NOMO-1 (cell line): Measurements from ENCODE around the gene WFS1.

ENCODE experiments used
- DNase-seq, 2 experiments: peaks; one replicate each; lab custom pipeline; 2025; ENCODE audit not compliant: unreplicated experiment in 2 of 2; lab: John Stamatoyannopoulos, UW

WFS1 gene

DNA sequence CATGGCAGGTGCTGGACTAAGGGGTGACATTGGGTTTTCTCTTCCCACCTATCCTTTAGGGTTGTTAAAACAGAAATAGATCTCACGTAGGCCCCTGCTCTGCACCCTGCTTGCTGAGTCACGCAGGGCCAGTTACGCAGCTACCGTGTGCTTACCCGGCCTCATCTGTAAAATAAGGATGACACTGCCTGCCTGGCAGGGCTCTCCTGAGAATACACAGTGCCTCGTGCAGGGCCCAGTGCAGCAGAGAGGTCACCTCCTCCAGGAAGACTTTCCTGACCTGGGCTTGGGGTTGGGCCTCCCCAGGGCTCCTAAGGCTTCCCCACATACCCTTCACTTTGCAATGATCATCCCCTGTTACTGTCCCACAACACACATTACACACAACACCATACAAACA lies 35.7 kb upstream of the WFS1 start:
- no peak for DNase-seq

- no peak for DNase-seq
Measured at GRCh38 chr4:6235012-6235411, 34.6 kb upstream of the WFS1 start.

DNA sequence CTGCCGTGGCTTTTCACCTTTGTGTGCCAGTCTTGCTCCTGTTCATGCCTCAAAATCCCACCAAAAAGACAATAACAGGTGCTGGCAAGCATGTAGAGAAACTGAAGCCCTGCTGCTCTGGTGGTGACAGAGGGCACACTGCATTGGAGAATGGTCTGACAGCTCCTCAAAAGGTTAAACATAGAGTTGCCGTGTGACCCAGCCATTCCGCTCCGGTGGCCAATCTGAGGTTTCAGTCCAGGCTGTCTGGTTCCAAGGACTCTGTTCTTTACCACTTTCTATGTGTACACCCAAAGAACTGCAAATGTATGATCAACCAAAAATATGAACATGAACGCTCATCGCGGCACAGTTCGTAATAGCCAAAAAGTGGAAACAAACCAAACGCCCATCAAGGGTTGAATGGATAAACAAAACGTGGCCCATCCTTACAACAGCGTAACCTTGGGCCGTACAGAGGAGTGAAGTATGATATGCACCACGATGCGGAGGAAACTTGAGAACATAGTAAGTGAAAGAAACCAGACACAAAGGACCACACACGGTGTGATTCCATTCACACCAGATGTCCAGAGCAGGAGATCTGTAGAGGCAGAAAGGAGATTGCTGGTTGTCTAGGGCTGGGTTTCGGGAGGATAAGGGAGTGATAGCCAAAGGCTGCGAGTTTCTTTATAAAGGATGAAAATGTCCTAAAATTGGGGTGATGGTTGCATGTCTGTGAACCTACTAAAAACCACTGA lies 33.6 kb upstream of the WFS1 start:
- DNase-seq, result no peak

DNA sequence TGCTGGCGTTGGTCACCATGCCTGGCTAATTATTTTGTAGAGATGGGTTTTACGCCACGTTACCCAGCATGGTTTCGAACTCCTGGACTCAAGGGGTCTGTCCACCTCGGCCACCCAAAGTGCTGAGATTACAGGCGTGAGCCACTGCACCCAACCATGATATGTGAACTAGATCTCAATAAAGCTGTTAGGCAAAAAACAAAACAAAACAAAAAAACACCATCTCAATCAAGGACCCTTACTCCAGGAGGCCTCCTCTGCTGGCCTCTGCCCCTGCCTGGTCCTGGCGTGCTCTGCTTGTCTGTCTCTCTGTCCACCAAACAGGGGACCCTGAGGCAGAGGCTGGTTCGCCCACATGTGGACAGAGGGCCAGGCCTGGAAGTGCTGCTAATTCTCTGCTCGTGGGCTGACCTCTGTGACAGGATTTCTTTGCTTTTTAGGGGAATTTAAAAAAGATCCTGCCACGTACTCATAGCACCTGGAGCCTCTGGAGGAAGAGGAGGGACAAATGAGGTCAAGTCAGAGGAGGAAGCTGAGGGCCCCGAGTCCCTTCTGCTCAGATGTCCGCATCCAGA lies 32.7 kb upstream of the WFS1 start:
- no peak for DNase-seq

DNA sequence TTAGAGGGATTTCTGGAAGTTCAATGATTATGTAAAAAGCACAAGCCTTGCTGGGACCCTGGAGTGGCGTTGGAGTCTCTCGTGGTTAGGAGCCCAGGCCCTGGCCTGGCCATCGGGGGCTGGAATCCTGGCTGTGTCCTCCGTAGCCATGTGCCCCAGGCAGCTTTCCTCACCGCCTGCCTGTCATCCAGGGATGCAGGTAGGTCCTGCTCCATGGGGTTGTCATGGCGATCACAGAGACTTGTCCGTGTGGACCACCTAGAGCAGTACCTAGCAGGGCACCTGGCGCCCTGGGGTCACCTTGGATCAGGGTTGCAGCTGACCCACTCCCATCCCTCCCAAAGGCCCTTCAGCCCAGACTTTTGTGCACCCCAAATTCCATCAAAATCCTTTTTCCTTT lies 30.2 kb upstream of the WFS1 start:
- no peak for DNase-seq

GRCh38 chr4:6239968-6240367 lies 29.7 kb upstream of the WFS1 start:
- DNase-seq, result no peak

- no peak for DNase-seq
Measured at GRCh38 chr4:6241062-6241845, 28.4 kb upstream of the WFS1 start.

DNA sequence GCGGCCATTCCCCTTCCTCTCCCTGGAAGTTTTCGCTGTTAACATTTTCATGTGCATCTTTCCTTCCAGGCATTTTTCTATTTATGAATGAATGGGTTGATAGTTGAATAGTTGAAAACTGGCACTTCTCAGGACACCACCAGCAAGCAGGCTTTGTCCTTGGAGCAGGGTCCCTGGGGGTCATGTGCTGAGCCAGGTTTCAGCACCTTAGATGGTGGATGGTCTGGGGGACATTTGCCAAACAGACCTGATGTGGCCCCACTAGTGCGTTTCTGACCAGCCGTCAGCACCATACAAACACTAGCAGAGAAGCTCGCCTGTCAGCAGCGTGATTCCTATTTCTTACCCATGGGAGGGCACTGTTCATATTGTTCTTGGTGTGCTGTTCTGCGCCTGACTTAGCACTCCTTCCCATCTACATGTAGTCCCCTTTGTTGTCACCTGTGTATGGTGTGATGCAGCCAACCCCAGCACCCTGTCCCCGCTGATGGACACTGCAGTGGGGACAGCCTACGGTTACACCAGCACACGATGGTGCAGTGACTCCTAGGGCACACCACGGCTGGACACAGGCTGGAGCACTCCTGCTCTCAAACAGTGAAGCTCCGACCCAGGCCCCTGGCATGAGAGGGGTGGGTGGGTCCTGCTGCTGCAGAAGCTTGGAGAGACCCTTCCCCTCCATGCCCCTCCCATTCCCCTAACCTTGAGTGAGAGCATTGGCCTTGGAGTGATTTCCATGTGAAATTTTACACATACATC lies 27.2 kb upstream of the WFS1 start:
- no peak for DNase-seq

DNA sequence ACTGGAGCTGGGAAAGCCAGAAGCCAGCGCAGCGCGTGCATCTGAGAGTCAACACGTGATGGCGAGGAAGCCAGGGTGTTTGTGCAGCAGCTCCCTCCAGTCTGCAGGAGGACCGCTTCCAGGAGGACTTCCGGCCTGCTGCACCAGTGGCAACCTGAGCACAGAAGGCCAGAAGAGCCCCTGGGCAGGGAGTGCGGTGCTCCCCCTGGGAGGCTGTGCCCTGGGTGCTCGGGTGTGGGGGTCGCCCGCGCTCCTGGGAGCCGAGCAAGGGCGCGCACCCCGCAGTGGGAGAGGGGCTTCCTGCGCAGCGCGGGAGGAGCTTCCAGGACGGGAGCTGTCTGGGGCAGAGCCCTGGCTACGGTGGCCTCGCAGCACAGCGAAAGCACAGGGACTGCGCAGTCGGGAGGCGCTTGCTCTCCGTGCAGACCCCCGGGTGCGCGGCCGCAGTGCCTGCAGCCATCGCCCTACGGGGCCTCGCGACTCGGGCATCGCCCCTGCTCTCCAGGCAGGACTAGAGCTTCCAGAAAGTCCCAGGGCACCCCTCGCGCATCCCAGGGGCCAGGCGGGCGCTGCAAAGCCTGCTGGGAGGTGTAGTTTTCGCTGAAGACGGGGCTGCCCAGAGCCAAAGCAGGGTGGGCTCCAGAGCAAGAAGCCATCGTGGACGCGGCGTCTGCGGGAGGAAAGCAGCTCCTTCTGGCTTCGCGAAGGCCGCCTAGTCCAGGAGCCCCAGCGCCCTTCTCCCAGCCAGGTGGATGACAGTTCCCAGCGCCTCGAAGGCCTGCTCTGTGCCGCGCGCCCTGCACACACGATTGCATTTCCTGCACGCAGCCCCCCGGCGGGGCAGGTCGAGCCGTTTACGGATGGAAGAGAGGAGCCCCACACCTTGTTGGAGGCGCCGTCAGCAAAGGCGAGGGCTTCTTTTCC lies 24.1 kb upstream of the WFS1 start:
- no peak for DNase-seq

DNA sequence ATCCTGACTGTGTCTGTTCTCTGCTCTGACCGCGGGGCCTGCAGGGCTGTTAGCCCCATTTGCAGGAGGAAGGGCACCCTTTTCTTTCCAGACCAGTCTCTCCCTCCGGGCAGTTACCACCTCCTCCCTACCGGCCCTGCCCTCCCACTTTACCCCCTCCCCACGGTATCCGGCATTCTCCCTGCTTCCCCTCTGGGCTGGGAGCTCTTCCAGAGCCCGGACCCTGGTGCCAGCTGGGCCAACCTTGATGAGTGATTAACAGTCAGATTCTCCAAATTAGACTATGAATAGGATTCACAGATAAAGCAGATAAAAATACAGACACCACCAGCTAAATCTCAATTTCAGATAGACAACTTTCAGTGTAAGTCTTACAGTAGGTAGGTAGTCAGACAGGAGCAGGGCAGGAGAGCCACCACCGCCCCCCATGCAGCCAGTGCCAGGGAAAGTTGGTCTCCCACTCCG lies 23.4 kb upstream of the WFS1 start:
- no peak for DNase-seq

- DNase-seq, result no peak
Measured at GRCh38 chr4:6248394-6248793, 21.3 kb upstream of the WFS1 start.

DNA sequence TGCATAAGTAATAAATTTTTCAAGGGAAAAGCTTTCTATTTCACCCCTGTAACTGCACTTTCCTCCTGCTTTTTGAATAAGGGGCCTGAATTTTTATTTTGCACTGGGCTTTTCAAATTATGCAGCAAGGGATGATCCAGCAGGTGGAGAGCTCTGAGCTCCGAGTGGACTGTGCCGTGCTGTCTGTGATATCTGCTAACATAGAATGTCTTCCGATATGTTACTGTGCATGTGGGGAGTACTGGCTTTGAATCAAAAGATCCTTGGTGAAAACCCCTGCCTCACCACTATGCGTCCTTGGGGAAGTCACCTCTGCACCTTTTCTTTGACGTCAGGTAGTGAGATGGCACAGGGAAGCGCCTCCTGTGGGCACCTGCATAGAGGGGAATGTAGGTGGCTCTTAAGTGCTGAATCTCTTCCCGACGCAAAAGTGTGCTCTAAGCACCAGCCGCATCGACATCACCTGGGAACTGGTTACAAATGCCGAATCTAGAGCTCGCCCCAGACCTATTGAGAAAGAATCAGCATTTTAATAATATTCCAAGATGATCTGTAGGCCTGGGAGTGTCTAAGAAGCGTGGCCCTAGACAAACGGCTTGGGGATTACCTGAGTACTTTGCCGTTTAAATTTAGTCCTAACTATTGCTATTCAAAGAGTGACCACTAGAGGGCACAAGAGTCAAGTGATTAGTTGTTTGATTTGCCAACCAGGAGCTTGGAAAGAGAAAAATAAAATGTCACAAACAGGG lies 19.2 kb upstream of the WFS1 start:
- peak in 1 of 2 experiments; percentile 55 for DNase-seq

GRCh38 chr4:6250984-6251295 lies 18.7 kb upstream of the WFS1 start:
- no peak for DNase-seq

- DNase-seq, result no peak
Measured at GRCh38 chr4:6251365-6251764, 18.3 kb upstream of the WFS1 start.

DNA sequence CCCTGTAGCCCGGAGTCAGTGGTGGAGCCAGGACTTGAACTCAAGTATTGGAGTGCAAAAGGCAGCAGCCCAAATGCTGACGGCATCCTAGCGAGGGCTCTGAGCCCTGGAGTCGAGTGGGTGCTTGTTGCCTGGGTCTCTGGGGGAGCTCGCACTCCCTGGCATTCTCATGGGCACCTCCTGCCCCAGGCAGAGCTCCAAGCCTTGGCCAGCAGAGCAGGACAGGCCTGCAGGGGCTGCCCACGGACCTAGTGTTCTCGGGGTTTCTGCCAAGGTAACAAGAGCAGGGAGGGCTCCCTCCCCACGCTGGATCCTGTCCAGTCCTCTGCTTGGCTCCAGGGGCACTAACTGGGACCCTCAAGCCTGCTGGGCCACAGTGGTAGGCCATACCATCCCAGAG lies 17.6 kb upstream of the WFS1 start:
- DNase-seq, result no peak

GRCh38 chr4:6253111-6253510 lies 16.5 kb upstream of the WFS1 start:
- no peak for DNase-seq

DNA sequence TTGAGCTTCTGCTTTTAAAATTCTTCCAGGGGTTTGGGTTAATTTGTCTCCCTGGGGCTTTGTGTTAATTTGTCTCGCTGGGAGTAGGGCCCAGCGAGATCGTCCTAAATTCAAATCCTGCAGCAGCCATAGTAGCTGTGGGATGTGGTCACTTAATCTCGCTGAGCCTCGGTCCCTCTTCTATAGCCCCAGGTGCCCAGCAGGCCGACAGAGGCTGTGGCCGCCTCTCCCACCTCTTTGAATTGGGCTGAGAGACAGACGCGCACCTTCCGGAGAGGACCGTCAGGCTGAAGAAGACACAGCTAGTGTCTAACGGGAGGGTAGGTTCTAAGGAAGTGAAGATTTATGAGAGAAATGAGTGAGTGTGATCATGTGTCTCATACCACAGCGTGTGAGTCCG lies 15.7 kb upstream of the WFS1 start:
- no peak for DNase-seq

- no peak for DNase-seq
Measured at GRCh38 chr4:6256141-6256540, 13.5 kb upstream of the WFS1 start.

- peak; percentile 81 to 85 for DNase-seq
Measured at GRCh38 chr4:6257247-6258025, 12.2 kb upstream of the WFS1 start.
